HG03457 (cell line): ENCODE measurements around the gene NEK7.

ENCODE experiments used
- ATAC-seq: cut with Tn5 transposase; IDR thresholded peaks from one replicate; pipeline ENCODE4 v1.9.1; 2021; ENCODE audit warnings: moderate number of reproducible peaks; ENCODE audit not compliant: unreplicated experiment

The NEK7 gene

DNA sequence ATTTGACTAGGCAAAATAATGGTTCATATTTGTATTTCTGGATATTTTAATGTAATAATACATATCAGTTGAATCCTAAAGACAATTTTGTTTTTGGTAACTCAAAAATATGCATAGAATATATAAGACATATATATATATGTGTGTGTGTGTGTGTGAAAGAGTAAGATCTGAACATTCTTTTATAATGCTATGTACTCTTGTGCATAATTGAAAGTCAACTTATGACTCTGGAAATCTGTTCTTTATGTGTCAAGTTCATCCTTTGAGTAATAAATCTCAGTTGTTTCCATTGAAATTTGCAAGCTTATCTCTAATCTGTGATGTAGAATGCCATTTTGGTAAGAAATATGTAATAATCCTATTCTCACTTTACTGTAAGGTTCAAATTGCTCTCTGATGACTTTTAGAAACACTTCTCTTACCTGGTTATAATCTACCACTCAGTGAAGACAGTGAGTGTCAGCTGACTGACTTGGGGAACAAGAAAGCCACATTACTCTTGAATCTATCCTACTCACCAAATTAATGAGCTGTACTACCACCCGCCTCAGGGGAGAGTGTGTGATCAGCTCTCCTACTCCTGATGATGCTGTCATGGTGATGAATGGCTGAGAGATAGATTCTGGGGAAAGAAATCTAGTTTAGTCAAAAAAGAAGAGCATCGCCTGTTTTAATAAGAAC lies 15.0 kb upstream of the NEK7 start:
- no peak for ATAC-seq

DNA sequence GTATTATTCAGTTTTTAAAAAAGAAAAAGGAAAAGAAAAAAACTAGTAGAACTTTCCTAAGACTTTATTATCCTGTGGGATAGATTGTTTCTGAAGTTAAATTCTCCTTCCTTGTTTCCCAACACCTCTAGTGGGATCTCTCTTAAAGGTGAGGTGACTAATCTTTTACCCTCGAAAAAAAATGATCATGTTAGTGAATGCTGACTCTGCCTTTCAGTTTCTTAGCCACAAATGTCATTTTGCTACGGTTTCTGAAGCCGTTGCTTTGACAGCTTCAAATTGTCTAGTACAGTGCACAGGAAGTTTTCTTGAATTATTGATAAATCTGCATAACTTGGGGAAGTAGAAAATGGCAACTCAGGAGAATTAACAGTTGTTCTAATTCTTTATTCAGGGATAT lies 13.0 kb upstream of the NEK7 start:
- no peak for ATAC-seq

DNA sequence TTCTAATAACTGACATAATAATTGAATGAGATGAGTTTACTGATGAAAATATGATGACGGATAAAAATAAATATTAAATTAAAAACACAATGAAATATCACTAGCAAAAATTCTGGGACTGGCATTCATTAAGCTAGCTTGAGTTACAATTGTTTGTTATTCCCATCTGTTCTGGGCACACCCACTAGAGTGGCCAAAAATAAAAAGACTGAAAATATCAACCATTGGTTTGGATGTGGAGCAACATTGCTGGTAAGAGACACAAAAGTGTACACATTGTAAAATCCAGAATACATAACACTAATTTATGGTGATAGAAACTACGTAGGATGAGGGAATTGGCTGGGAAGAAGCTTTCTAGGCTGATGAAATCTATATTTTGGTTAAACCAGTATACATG lies 9.6 kb upstream of the NEK7 start:
- ATAC-seq = no peak

DNA sequence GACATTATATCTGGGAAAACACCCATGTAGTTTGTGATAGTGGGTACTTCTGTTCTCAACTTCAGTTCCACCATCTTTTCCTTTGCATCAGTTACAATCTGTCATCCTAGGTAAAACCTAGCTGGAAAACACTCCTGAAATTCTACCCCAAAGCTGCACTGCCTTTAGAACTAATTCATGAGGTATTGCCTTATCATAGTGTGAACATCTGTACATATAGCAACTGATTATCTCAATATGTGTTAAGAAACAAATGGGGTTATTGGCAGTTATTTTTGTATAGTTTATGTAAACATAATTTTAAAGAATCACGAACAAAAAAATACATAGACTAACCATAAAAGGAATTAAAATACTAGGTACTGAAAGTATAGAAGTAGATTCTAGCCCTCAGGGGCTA lies 6.4 kb upstream of the NEK7 start:
- ATAC-seq = no peak

DNA sequence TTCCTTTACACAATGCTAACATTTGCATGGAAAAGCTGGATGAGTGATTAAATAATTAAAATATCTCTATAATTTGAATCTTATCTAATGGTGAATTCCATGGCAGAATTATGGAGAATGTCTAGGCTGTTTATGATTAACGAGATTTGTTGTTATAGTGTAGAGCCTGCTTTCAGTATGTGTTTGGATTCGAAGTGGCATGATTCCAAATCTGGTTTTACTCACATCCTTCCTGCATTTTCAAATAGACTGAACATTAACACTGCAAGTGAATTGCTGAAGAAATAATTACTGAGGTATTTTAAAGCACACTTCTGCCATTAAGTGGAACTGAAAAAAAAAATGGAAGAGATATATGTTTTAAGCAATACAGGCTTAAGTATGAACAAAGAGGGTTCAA lies 5.1 kb upstream of the NEK7 start:
- no peak for ATAC-seq

DNA sequence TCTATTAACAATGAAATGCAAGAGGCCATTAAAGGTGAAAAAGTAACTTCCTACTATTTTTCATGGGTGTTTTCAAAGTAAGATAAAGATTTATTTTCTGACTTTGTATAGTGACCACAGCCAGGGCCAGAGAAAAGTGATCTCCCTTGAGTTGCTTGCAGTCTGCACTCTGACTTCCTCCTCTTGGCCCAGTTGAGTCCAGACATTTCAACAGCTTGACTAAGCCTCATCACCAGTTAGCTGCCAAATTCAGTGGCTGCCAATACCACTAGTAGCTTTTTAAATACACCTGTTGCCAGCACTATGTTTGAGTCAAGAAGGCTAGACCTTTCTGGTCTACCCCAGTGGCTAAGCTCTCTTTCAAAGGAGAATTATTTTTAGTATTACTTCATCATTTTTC lies 3.7 kb upstream of the NEK7 start:
- ATAC-seq = no peak

DNA sequence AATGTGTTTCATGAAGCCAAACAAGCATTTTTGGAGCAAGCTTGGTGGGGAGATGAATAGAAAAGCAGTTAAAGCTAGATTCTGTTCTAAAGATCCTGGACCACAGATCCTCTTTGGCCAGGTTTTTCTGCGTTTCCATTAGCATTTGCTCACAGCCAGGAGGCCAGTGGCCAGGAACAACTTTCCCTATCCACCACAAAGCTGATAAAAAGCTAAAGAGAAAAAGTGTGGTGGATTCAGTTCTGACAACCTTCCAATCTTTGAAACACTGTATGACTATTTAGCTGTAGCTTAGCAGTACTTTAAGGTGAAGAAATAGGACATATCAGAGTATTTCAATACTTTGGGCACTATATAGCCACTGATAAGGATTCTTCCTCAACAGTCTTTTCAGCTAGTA lies 3.0 kb upstream of the NEK7 start:
- no peak for ATAC-seq

DNA sequence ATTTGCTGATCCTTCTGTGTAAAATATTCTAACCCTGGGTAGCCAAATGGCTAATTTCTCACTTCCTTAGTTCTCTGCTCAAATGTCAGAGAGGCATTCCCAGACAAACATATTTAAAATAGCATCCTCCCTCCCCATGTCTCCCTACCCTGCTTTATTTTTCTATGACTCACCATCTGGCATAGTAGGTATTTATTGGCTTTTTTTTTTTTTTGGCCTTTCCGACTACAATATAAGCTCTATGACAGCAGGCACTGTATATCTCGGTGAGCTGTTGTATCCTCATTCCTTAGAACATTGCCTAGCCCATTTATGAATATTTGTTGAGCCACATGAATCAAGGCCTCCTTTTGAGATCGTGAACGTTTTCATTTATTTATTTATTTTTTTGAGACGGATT lies 1.5 kb upstream of the NEK7 start:
- no peak for ATAC-seq

DNA sequence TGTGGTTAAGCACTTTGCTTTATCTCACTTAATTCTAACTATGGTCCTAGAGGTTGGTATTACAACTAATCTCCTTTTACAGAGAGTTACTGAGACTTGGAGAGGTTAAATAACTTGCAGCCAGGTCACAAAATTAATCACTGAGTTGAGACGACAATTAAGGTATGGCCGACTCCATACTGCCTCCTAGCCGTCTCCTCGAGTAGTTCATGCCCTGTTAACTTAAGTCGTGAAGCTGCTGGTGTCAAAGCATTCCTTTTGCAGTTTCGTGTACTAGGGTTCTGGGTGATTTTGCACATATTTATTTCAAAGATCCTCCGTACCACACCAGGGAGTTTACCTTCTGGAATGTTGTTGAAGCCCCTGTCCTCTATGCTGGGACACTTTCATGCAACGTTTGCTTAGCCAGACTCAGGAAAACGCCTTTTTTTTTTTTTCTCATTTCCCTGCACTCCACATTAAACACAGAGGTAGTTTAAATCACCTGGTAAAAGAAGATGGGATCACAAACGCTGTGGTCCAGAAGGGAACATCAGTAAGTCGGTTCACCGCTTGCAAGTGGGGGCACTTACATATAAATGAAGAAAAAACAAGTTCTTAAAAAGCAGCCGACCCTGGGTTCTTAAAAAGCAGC lies 570 bp upstream of the NEK7 start:
- ATAC-seq = no peak

DNA sequence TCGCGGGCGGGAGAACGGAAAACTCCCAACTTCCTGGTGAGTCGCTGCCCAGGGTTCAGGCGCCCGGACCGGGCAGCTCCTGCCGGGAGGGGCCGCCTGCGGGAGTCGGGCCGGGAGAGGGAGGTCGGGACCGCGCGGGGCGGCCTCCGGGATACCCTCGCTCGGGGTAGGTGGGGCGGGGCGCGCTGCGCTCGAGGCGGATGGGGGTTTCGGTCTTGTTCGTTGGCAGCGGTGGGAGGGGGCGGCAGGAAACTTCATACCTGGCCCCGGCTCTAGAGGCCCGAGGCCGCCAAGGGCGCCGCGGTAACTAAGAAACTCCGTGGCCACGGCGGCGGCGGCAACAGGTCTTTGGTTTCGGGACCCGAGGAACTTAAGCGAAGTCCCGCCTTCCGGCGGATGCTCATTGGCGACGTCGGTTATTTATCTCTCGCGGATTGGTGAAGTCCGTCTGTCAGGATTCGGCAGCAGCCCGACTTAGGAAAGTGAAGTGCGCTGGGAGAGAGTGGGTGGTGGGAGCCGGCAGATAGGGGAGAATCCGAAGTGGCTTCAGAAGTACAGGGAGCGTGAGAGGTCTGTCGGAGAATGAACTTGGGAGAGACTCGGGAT lies 546 bp downstream of the NEK7 start:
- peak; percentile 38 for ATAC-seq

DNA sequence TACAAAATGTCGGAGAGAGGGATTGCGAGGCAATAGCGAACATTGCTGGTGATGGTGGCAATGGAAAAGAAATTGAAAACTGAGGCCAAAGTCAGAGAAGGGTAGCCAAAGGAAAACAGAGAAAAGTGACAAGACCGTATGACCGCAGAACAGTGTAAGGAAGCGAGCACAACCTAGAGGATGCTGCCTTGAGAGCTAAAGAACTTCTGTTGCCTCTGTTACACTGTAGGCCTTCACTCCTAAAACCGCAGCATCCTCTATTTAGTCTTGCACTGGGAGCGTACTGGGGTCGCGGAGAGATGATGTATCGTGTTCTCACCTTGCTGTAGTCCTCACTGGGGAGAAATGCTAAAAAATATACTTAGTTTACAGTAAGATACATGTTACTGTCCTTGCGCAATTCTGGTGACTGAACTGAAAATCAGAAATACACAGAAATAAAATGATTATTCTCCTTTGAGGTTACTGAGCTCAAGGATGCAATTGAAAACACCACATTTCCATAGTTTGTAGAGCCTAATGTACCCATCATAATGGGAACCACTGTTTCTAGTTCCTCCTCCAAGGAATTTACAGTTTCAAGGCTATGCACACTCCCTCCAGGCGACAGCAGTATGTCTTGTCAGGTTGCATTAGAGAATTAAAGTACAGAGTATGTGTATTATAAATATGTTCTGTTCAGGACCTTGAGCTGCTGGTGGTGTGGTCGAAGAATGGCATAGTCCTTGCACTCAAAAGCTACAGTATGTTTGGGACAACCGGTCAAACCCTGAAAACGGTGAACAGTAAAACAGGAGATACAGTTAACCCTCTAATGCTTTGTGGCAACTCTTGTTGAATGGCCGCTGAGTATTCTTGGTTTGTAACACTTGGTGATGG lies 1.3 kb downstream of the NEK7 start:
- no peak for ATAC-seq

DNA sequence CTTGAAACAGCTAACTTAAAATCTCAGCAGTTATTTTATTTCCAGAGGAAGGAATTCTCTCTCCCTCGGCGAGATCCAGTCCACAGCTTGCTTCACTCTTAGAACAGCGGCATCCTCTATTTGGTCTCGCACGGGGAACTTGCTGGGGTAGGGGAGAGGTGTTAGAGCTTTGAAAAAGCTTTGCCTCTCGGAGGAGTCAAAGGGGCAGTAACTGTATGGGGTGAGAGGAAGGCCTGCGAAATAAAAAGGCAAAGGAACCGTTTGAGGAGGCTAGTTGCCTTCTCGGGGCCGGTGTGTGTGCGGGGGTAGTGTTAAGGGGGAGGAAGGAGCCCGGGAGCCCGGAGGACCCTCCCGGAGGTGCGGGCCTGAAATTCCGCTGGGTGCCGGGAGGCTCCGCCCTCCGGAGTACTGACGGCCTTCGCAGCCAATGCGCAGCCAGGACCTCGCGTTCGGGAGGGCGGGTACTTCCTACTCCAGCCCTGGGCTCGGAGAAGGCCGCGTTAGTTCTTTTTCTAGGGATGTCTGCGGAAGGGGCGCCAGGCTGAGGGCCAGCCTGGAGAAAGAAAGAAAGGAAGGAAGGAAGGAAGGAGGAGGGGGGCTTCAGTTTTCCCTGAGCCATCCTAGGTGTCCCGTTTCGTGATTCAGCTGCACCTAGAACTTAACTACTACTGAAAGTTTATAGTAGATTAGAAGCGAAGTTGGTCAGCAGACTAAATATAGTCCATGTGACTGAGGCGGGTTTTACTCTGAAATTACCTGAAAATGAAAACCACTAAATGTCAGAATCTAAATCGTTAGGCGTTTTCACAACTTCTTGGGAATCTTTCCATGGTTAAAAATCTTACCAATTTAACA lies 2.2 kb downstream of the NEK7 start:
- ATAC-seq = peak; percentile 56

DNA sequence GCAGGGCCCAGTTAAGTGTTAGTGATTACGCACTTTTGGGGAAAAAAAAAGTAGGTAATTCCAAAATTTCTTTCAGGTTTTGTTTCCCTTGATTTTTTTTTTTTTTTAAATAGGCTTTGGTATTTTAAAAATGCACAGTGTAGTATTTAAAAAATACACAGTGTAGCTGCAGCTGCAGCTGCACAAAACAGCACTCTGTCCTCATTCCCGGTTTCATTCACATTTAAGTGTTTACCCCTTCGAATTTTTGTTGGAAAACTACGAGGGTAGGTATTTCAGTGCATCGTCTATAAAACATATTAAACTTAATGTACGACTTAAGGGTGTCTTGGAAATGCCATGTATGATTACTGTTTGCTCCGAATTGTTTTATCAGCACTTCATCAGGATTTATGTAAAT lies 3.4 kb downstream of the NEK7 start:
- no peak for ATAC-seq

DNA sequence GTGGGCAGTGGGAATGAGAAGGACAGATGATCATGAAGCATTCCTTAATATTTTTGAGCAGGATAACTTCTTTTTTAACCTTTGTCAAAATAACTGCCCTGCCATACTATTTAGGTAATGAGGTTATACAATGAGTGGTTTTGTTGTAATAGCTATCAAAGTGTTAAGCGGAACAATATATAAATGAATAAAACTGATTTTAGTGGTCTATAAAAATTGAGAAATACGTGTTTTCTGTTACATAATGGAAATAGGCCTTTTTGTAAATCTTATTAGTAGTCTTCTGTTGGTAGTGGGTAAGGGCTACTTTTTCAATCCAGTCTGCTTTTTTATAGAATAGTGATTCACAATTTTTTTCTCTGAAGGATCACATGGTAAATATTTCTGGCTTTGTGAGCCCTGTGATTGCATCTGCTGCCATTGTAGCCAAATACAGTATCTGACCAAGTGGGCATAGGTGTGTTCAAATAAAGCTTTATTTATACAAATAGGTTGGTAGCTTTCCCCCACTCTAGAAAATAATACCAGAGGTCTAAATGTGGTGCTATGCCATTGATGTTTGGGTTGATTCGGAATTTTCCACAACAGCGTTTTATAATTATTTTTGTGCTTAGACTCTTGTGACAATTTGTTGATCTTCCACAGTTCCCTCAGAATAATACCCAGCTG lies 4.3 kb downstream of the NEK7 start:
- ATAC-seq = no peak

DNA sequence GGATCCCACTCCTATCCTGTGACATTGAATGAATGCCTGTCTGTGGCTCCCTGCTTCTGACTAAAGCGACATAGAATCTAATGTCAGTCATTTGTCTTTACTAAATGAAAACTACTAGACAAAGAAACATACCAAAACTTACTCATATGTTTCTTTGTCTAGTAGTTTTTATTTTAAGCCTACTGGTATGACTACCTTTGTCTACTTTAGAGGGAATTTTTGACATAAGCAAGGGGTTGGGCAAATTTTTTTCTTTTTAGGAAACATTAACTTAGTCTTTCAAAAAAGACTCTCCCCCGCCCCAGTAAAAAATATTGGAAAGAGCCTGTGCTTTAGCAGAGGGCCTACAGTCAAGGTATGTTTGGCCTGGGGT lies 4.9 kb downstream of the NEK7 start:
- no peak for ATAC-seq

DNA sequence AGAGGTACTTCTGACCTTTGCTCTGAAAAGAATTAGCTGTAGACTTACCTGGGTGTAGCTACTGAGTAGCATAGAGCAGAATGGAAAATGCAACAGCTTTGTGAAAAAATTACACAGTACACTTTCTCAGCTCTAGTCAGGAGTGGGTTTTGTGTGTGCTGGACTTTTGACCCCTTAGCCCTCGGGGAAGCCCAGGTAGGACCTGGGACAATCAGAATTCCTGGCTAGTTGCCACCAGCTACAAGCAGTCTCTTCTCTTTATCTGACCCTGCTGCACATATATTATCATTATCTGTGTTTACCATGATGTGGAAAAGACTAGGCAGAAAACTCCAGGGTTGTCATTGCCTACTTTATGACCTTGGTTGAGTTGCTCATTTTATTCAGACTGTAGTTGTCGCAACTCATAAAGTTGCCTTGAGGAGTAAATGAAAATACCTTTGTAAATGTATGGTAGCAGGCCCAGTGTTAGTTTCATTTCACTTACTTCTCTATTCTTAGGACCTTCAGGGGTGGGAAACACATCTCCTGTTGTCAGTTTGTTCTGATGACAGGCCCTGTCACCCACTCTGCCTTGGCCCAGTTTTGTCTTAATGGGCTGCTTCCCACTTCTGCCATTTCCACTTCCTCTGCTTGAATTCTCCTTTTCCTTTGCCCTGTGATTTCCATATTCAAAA lies 5.4 kb downstream of the NEK7 start:
- ATAC-seq = no peak

DNA sequence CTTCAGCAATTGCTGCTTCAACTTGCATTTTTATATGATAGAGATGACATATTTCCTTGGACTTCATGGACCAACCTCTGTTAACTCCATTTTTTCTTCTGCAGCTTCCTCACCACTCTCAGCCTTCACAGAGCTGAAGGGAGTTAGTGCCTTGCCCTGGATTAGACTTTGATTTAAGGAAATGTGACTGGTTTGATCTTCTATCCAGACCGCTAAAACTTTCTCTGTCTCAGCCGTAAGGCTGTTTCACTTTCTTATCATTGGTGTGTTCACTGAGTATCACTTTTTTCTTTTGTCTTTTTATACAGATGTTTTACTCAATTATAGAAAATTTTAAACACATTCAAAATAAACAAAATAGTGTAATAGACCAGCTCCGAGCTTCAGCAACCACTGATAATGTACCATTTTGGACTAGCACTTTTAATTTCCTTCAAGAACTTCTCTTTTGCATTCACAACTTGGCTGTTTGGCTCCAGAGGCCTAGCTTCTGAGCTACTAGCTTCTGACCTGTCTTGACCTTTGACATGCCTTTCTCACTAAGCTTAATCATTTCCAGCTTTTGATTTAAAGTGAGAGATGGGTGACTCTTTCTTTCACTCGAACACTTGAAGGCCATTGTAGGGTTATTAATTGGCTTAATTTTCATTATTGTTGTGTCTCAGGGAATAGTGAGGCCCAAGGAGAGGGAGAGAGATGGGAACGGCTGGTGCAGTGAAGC lies 9.3 kb downstream of the NEK7 start:
- ATAC-seq = no peak

DNA sequence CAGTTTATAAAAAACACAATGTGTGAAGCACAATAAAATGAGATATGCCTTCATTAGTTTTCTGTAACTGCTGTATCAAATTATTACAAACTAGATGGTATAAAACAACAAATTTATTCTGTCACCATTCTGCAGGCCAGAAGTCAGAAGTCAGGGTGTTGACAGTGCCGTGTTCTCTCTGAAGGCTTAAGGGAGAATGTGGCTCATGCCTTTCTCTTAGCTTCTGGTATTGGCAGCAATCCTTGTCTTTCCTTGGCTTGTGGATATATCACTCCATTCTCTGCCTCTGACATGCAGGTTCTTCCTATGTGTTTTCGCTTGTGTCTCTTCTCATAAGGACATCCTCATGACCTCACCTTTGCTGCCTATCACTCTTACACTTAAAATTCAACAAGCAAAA lies 10.1 kb downstream of the NEK7 start:
- no peak for ATAC-seq

DNA sequence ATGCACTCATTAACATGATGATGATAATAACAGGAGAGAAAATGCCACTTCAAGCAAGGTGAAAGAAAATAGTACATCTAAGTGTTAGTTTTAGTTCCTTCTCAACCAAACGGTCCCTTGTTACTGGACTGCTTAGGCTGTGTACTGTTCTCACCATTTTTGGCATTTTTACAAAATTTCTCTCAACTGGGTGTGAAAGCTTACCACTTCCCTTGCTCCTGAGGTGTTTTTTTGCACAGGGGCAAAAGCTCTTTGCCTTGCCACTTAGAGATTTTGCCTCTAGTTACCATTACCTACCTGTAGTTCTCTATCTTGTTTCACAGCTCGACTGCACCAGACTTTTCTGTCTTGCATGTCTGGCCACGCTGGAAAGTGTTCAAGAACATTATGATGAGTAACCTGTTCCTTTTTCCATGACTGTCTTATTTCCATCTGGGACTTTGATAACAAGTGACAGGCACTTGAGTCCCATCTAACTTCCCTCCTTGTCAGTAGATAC lies 10.7 kb downstream of the NEK7 start:
- ATAC-seq = peak; percentile 59
